ENCODE measurements around the gene DYNLRB1. TPM values are rescaled to one million over a fixed set of nuclear protein-coding genes. Genes with fewer than 3 reads are reported as not detected.

Gene DYNLRB1
- total and polyA plus RNA-seq, 2 of the 13 experiments (the other 11 are each of a cell fraction or from before 2014, with no cell fraction given), result 140 to 244 TPM

- TF ChIP-seq POGK (CRISPR knock-in tag; conservative IDR thresholded peaks at IDR 0.05) (no peak), PLRG1 (conservative IDR thresholded peaks at IDR 0.05) (no peak), ZNF138 (CRISPR knock-in tag; IDR thresholded peaks at IDR 0.05; ENCODE audit: low read depth) (no peak), ZBTB44 (CRISPR knock-in tag; IDR thresholded peaks at IDR 0.05) (no peak), CCAR2 (optimal IDR thresholded peaks at IDR 0.05; ENCODE audit: low read depth, low read length) (no peak), SOX5 (CRISPR knock-in tag; IDR thresholded peaks at IDR 0.05; ENCODE audit: borderline replicate concordance) (no peak), TFDP1 (CRISPR knock-in tag; IDR thresholded peaks at IDR 0.05; ENCODE audit: borderline replicate concordance) (no peak), ZNF335 (CRISPR knock-in tag; IDR thresholded peaks at IDR 0.05) (no peak), DNMT3B (CRISPR knock-in tag; conservative IDR thresholded peaks at IDR 0.05) (no peak), ARID2 (CRISPR knock-in tag; IDR thresholded peaks at IDR 0.05; ENCODE audit: borderline replicate concordance) (no peak)
- TF ChIP-seq, protein P1, sequence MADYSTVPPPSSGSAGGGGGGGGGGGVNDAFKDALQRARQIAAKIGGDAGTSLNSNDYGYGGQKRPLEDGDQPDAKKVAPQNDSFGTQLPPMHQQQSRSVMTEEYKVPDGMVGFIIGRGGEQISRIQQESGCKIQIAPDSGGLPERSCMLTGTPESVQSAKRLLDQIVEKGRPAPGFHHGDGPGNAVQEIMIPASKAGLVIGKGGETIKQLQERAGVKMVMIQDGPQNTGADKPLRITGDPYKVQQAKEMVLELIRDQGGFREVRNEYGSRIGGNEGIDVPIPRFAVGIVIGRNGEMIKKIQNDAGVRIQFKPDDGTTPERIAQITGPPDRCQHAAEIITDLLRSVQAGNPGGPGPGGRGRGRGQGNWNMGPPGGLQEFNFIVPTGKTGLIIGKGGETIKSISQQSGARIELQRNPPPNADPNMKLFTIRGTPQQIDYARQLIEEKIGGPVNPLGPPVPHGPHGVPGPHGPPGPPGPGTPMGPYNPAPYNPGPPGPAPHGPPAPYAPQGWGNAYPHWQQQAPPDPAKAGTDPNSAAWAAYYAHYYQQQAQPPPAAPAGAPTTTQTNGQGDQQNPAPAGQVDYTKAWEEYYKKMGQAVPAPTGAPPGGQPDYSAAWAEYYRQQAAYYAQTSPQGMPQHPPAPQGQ (CRISPR knock-in tag; IDR thresholded peaks at IDR 0.05; ENCODE audit: borderline replicate concordance), result no peak
- TF ChIP-seq, protein P2, sequence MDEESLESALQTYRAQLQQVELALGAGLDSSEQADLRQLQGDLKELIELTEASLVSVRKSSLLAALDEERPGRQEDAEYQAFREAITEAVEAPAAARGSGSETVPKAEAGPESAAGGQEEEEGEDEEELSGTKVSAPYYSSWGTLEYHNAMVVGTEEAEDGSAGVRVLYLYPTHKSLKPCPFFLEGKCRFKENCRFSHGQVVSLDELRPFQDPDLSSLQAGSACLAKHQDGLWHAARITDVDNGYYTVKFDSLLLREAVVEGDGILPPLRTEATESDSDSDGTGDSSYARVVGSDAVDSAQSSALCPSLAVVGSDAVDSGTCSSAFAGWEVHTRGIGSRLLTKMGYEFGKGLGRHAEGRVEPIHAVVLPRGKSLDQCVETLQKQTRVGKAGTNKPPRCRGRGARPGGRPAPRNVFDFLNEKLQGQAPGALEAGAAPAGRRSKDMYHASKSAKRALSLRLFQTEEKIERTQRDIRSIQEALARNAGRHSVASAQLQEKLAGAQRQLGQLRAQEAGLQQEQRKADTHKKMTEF (CRISPR knock-in tag; IDR thresholded peaks at IDR 0.05), result no peak
- TF ChIP-seq, protein P3, sequence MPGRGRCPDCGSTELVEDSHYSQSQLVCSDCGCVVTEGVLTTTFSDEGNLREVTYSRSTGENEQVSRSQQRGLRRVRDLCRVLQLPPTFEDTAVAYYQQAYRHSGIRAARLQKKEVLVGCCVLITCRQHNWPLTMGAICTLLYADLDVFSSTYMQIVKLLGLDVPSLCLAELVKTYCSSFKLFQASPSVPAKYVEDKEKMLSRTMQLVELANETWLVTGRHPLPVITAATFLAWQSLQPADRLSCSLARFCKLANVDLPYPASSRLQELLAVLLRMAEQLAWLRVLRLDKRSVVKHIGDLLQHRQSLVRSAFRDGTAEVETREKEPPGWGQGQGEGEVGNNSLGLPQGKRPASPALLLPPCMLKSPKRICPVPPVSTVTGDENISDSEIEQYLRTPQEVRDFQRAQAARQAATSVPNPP (CRISPR knock-in tag; IDR thresholded peaks at IDR 0.05), result no peak
These were observed 36.6 kb upstream of the DYNLRB1 start (continued) for GRCh38 chr20:34479627-34480026.

Measured in HepG2 (cell line).